Smooth muscle cell (in vitro differentiated cells): ENCODE measurements around the gene KLRG1. TPM values are rescaled to one million over a fixed set of nuclear protein-coding genes. Genes with fewer than 3 reads are reported as not detected.

Experiments used
- DNase-seq: peaks from one replicate; lab custom pipeline; 2025; ENCODE audit not compliant: unreplicated experiment; lab: John Stamatoyannopoulos, UW
- H2AFZ ChIP-seq: fragments of 200-600 bp; sonication (generic); 2 replicates; pipeline ENCODE4 v1.6.0; 2016; ENCODE audit warnings: antibody characterized with exemption, low read depth, mild to moderate bottlenecking
- H3F3A ChIP-seq: fragments of 200-600 bp; sonication (generic); 2 replicates; pipeline ENCODE4 v1.6.0; 2017; ENCODE audit warnings: antibody characterized with exemption, low read depth
- H3K27ac ChIP-seq: fragments of 200-600 bp; sonication (generic); 2 replicates; pipeline ENCODE4 v1.5.1; 2016; ENCODE audit warnings: low read depth, mild to moderate bottlenecking
- H3K27me3 ChIP-seq: fragments of 200-600 bp; sonication (generic); 2 replicates; pipeline ENCODE4 v1.6.1; 2016; ENCODE audit warnings: low read depth, mild to moderate bottlenecking
- H3K36me3 ChIP-seq: fragments of 200-600 bp; sonication (generic); 2 replicates; pipeline ENCODE4 v1.5.1; 2016; ENCODE audit warnings: low read depth
- H3K4me1 ChIP-seq: fragments of 200-600 bp; sonication (generic); 2 replicates; pipeline ENCODE4 v1.5.1; 2016; ENCODE audit warnings: low read depth
- H3K4me2 ChIP-seq: fragments of 200-600 bp; sonication (generic); 2 replicates; pipeline ENCODE4 v1.6.0; 2016; ENCODE audit warnings: mild to moderate bottlenecking
- H3K4me3 ChIP-seq: fragments of 200-600 bp; sonication (generic); 2 replicates; pipeline ENCODE4 v1.5.1; 2016; ENCODE audit warnings: mild to moderate bottlenecking
- H3K79me2 ChIP-seq: fragments of 200-600 bp; sonication (generic); 2 replicates; pipeline ENCODE4 v1.6.0; 2016; ENCODE audit warnings: low read depth, mild to moderate bottlenecking
- H3K9ac ChIP-seq: fragments of 200-600 bp; sonication (generic); 2 replicates; pipeline ENCODE4 v1.6.0; 2016; ENCODE audit warnings: low read depth
- H3K9me3 ChIP-seq: fragments of 200-600 bp; sonication (generic); replicated peaks from 2 replicates; pipeline ENCODE4 v1.5.1; 2016; ENCODE audit warnings: low read depth
- H4K20me1 ChIP-seq: fragments of 200-600 bp; sonication (generic); 2 replicates; pipeline ENCODE4 v1.6.0; 2016; ENCODE audit warnings: low read depth
- CTCF ChIP-seq: fragments of 200-600 bp; sonication (generic); IDR thresholded peaks from 2 replicates; pipeline ENCODE4 v1.5.1; 2017; ENCODE audit warnings: borderline replicate concordance, mild to moderate bottlenecking, antibody characterized with exemption; ENCODE audit not compliant: insufficient read depth, poor library complexity, severe bottlenecking
- WGBS: methylation state at CpG from one replicate; pipeline ENCODE4 v1.1.7; 2016; ENCODE audit warnings: low lambda C conversion rate; 5-methylcytosine and 5-hydroxymethylcytosine counted together
- polyA plus RNA-seq: library from polyadenylated mRNA; unstranded; fragments of >200 nt; fragmentation: Nextera tagmentation; extraction: Ambion mirVana; gene quantifications from 2 replicates; pipeline ENCODE4 v1.2.1, GENCODE V29; 2016
- total RNA-seq: library from RNA; depleted of rRNA; stranded (reverse); fragments of >200 nt; gene quantifications from 2 replicates; pipeline ENCODE4 v1.2.3, GENCODE V29; 2014

The KLRG1 gene
- total and polyA plus RNA-seq, 2 experiments from 2014 or later = 1.6 TPM; not detected in 1

GRCh38 chr12:8995021-8995775, 5.9 kb downstream of the KLRG1 start:
- no peaks in the 10 kb centered on the region for H3K9me3 ChIP-seq
- no peaks in the 10 kb centered on the region for H3K36me3 ChIP-seq
- no peak overlapping the region for H2AFZ ChIP-seq
- H3K9ac ChIP-seq = no peak overlapping the region
- H3F3A ChIP-seq = peaks cover 14% of the 10 kb centered on the region
- TF ChIP-seq CTCF = no peak
- H3K4me1 ChIP-seq = no peaks in the 10 kb centered on the region
- no peak overlapping the region for H3K27ac ChIP-seq
- no peak for DNase-seq
- no peak overlapping the region for H3K4me3 ChIP-seq
- no peaks in the 10 kb centered on the region for H3K79me2 ChIP-seq
- H3K27me3 ChIP-seq = no peaks in the 10 kb centered on the region
- H3K4me2 ChIP-seq = no peak overlapping the region
- no peaks in the 10 kb centered on the region for H4K20me1 ChIP-seq
- WGBS = 73% methylated on average over 4 of the region's 4 CpGs

- Histone ChIP-seq H3K4me2 (no peak overlapping the region), H3K4me1 (no peaks in the 10 kb centered on the region), H3K4me3 (no peak overlapping the region), H3K9ac (no peak overlapping the region), H3K79me2 (no peaks in the 10 kb centered on the region), H2AFZ (no peak overlapping the region), H3K9me3 (no peaks in the 10 kb centered on the region), H3F3A (peaks cover 14% of the 10 kb centered on the region), H3K27me3 (no peaks in the 10 kb centered on the region), H3K36me3 (no peaks in the 10 kb centered on the region), H4K20me1 (no peaks in the 10 kb centered on the region), H3K27ac (peak overlapping the region; percentile 48)
- DNase-seq = no peak
- no peak for TF ChIP-seq CTCF
- 59% methylated on average over 5 of the region's 5 CpGs for WGBS
These were observed 7.5 kb downstream of the KLRG1 start for GRCh38 chr12:8996682-8997405.

DNA sequence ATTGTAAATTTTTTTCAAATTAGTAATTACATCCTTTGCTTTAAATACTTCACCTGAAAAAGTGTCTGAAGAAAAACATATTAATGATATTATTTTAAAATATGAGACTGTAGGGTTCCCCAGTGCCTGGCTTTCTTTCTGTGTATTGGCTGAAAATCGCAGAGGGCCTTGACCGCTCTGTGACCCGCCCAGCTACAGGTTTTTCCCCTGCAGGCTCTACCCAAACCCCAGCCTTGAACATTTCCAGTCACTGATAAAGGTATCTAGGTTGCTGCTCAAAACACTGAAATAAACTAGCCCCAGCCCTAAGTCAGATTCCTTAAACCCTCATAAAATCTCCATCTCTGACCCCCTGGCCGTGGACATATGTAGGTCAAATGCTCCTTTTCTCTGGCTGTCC, 11.9 kb downstream of the KLRG1 start:
- H3K79me2 ChIP-seq = no peaks in the 10 kb centered on the region
- WGBS = 95% methylated on average over 4 of the region's 4 CpGs

More for the DNA sequence above, 11.9 kb downstream of the KLRG1 start:
- Histone ChIP-seq H3K4me1 (no peaks in the 10 kb centered on the region), H3K4me3 (no peak overlapping the region), H3K4me2 (no peak overlapping the region), H4K20me1 (no peaks in the 10 kb centered on the region), H3K36me3 (no peaks in the 10 kb centered on the region), H2AFZ (no peak overlapping the region), H3K9ac (no peak overlapping the region), H3K27me3 (no peaks in the 10 kb centered on the region), H3K27ac (no peak overlapping the region), H3K9me3 (no peaks in the 10 kb centered on the region), H3F3A (peaks cover 12% of the 10 kb centered on the region)
- DNase-seq = no peak
- no peak for TF ChIP-seq CTCF
